ENCODE measurements around the gene BARHL2. TPM values are rescaled to one million over a fixed set of nuclear protein-coding genes. Genes with fewer than 3 reads are reported as not detected.

Gene BARHL2
- total and polyA plus RNA-seq, 8 donors = not detected

DNA sequence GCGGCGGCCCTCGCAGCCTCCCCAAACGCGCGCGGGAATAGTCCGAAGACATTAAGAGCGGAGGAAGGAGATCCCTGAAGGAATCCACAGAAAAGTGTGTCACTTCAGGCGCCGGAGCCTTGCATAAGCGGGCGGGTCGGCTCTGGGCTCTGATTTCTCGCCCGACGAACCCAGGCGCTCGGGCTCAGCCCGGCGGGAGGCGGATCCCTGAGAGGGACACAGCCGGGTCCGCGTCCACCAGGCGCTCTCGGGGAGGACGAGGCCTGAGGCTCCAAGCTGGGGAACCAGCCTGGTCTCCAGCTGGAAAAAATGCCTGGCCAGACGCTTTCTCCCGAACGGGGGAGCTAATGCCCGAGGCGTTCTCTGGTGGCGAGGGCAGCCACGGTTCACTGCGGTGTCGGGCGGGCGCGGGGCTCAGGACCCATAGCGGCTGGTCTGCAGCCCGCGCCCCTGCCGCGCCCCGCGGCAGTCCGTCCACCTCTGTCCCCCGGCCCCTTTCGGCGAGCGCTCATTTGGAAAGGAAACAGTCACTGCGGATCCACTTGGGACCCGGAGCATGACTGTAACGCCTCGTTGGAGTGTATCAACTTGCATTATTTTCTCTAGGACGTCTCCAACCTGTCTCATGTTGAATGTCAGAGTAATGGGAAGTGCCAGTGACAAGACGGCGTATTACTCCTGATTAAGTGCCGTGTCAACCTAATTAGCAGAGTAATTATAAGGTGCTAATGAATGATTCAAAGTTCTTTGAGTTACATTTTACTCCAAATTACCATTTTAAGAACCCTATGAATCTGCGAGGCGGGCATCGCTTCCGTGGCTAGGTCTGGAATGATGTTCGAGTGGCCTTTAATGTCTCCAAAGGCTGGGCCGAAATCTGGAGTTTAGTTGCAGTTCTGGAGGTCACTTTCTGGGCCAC is 1.6 kb upstream of the BARHL2 start:
- Histone ChIP-seq H3K4me1 (peaks cover 0 to 10% (median 0%) of the 10 kb centered on the region in 3 donors), H3K9me3 (no peaks in the 10 kb centered on the region), H3K27ac (no peak overlapping the region), H3K27me3 (peaks cover 14 to 84% (median 25%) of the 10 kb centered on the region in 4 donors), H3K36me3 (no peaks in the 10 kb centered on the region), H3K4me3 (peak overlapping the region in 3 of 4 donors; percentile 7 to 33 (median 16))
- DNase-seq = no peak
- 4 to 5% methylated on average over 63 to 66 of the region's 66 CpGs for WGBS, 2 donors
- intact Hi-C loops (cut with DNase I) = no loop called here
- ATAC-seq = peak; percentile 26 to 49 (median 35)
- no peak for FAIRE-seq
- TF ChIP-seq, protein P1, sequence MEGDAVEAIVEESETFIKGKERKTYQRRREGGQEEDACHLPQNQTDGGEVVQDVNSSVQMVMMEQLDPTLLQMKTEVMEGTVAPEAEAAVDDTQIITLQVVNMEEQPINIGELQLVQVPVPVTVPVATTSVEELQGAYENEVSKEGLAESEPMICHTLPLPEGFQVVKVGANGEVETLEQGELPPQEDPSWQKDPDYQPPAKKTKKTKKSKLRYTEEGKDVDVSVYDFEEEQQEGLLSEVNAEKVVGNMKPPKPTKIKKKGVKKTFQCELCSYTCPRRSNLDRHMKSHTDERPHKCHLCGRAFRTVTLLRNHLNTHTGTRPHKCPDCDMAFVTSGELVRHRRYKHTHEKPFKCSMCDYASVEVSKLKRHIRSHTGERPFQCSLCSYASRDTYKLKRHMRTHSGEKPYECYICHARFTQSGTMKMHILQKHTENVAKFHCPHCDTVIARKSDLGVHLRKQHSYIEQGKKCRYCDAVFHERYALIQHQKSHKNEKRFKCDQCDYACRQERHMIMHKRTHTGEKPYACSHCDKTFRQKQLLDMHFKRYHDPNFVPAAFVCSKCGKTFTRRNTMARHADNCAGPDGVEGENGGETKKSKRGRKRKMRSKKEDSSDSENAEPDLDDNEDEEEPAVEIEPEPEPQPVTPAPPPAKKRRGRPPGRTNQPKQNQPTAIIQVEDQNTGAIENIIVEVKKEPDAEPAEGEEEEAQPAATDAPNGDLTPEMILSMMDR (IDR thresholded peaks at IDR 0.05) = no peak

DNA sequence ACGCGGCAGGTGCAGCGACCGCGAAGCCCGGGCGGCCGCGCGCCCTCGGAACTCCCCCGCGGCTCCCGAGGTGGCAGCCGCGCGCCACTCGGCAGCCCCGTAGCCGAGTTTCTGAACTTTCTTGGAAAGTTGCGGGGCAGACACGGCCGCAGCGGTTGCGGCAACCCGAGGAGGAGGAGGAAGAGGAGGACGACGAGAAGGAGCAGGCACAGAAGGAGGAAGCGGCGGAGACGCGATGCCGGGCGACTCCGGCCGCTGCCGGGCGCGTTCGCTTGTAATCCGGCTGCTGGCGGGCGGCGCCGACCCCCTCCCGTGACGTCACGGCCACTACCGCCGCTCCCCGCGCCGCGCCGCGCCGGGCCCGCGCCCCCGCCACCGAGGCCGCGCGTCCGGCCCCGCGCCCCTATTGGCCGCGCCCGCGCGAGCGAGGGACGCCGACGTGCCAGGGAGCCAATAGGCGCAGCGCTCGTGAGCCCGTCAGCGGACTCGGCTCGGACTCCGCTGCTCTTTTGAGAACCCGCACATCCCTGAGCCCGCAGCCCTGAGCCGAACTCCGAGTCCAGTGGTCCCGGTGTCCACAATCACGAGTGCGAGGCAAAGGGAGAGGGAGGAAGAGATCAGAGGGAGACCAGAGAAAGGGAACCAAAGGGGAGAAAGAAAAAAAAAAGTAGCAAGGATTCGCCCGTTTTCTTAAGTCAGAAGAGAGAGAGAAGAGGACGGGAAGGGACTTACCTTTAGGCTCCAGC is 736 bp upstream of the BARHL2 start:
- 3 to 4% methylated on average over 87 to 94 of the region's 94 CpGs for WGBS, 2 donors
- no peaks in the 10 kb centered on the region for H3K9me3 ChIP-seq
- TF ChIP-seq, protein P1 (IDR thresholded peaks at IDR 0.05) = no peak
- ATAC-seq = peak in 3 of 4 donors; percentile 48 to 65 (median 51)
- peaks cover 0 to 10% (median 0%) of the 10 kb centered on the region in 3 donors for H3K4me1 ChIP-seq
- no peak overlapping the region for H3K27ac ChIP-seq
- peaks cover 14 to 81% (median 24%) of the 10 kb centered on the region in 4 donors for H3K27me3 ChIP-seq
- H3K36me3 ChIP-seq = no peaks in the 10 kb centered on the region
- peak overlapping the region in 2 of 4 donors; percentile 16 to 33 for H3K4me3 ChIP-seq
- no peak for FAIRE-seq
- intact Hi-C loops (cut with DNase I) = no loop called here
- no peak for DNase-seq

DNA sequence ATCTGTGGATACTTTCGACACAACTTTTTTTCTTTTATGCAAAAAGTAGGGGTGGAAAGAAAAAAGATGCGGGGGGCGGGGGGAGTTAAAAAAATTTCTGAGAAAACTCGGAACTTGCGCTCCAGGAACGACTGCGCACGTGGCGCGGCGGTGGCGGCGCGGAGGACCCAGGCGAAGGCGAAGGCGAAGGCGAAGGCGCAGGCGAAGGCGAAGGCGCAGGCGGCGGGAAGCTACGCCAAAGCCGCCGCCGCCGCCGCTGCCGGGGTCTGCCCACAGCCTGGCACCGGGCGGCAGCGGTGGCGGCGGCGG is 208 bp upstream of the BARHL2 start:
- H3K9me3 ChIP-seq = no peaks in the 10 kb centered on the region
- peak overlapping the region in 2 of 4 donors; percentile 16 to 33 for H3K4me3 ChIP-seq
- intact Hi-C loops (cut with DNase I) = no loop called here

DNA sequence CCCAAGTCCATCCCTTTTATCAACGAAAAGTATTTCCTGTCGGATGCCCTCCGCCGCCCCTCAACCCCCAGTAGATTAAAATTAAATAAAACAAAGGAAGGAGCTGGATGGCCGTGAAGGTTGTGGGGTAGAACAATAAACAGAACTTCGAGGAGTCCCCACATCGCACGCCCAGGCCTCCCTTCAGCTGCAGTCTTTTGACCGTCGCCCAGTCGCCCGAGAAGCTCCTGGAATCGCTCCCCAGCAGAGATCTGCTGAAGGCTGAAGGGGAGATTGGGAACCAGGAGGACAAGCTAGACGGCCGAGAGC is 905 bp downstream of the BARHL2 start:
- WGBS, 2 donors = 8 to 9% methylated on average over 15 of the region's 15 CpGs
- DNase-seq (no peak), FAIRE-seq (no peak), ATAC-seq (no peak)
- H3K4me3 ChIP-seq = no peak overlapping the region
- H3K27me3 ChIP-seq = peaks cover 14 to 86% (median 23%) of the 10 kb centered on the region in 4 donors
- no peak overlapping the region for H3K27ac ChIP-seq
- no peaks in the 10 kb centered on the region for H3K9me3 ChIP-seq
- H3K4me1 ChIP-seq = peaks cover 0 to 10% (median 0%) of the 10 kb centered on the region in 3 donors
- TF ChIP-seq, protein P1 (IDR thresholded peaks at IDR 0.05) = no peak
- no peaks in the 10 kb centered on the region for H3K36me3 ChIP-seq
- intact Hi-C loops (cut with DNase I) = no loop called here

More for the DNA sequence above, 208 bp upstream of the BARHL2 start:
- FAIRE-seq (no peak), DNase-seq (no peak), ATAC-seq (no peak)
- Histone ChIP-seq H3K36me3 (no peaks in the 10 kb centered on the region), H3K4me1 (peaks cover 0 to 10% (median 0%) of the 10 kb centered on the region in 3 donors), H3K27ac (no peak overlapping the region), H3K27me3 (peaks cover 14 to 83% (median 23%) of the 10 kb centered on the region in 4 donors)
- WGBS, 2 donors = 9 to 12% methylated on average over 24 to 37 of the region's 37 CpGs
- TF ChIP-seq, protein P1 (IDR thresholded peaks at IDR 0.05) = no peak
